ENCODE results near the gene ITGB2. TPM values are rescaled to one million over a fixed set of nuclear protein-coding genes. Genes with fewer than 3 reads are reported as not detected.

ITGB2 gene
- polyA plus RNA-seq, 3 donors, result 8.8 to 13.0 (median 10.5) TPM

GRCh38 chr21:44946254-44947041, 25.7 kb upstream of the ITGB2 start:
- DNase-seq (ENCODE audit: extremely low read depth in 1 of 11, low read depth in 9 of 11, low spot score in 4 of 11), result no peak

GRCh38 chr21:44944596-44944995, 23.9 kb upstream of the ITGB2 start:
- DNase-seq (ENCODE audit: extremely low read depth in 1 of 11, low read depth in 9 of 11, low spot score in 4 of 11), result no peak

- no peak for DNase-seq (ENCODE audit: extremely low read depth in 1 of 11, low read depth in 9 of 11, low spot score in 4 of 11)
These were observed 23.2 kb upstream of the ITGB2 start for GRCh38 chr21:44943686-44944550.

- DNase-seq (ENCODE audit: extremely low read depth in 1 of 11, low read depth in 9 of 11, low spot score in 4 of 11), result no peak
These were observed 22.4 kb upstream of the ITGB2 start for GRCh38 chr21:44943005-44943685.

GRCh38 chr21:44942566-44942965, 21.9 kb upstream of the ITGB2 start:
- DNase-seq (ENCODE audit: extremely low read depth in 1 of 11, low read depth in 9 of 11, low spot score in 4 of 11), result no peak

- no peak for DNase-seq (ENCODE audit: extremely low read depth in 1 of 11, low read depth in 9 of 11, low spot score in 4 of 11)
These were observed 20.9 kb upstream of the ITGB2 start for GRCh38 chr21:44941567-44941966.

- DNase-seq (ENCODE audit: extremely low read depth in 1 of 11, low read depth in 9 of 11, low spot score in 4 of 11), result no peak
These were observed 19.5 kb upstream of the ITGB2 start for GRCh38 chr21:44940116-44940631.

GRCh38 chr21:44939532-44940115, 18.9 kb upstream of the ITGB2 start, which contains the start of gene SLX9:
SLX9 (plus strand) TSS chr21:44940029; CDS start chr21:44940058, 29 bp downstream.
- DNase-seq (ENCODE audit: extremely low read depth in 1 of 11, low read depth in 9 of 11, low spot score in 4 of 11), result peak; percentile 48 to 77 (median 68)

- no peak for DNase-seq (ENCODE audit: extremely low read depth in 1 of 11, low read depth in 9 of 11, low spot score in 4 of 11)
These were observed 18.3 kb upstream of the ITGB2 start for GRCh38 chr21:44938772-44939531.

GRCh38 chr21:44935533-44935927, 14.8 kb upstream of the ITGB2 start:
- no peak for DNase-seq (ENCODE audit: extremely low read depth in 1 of 11, low read depth in 9 of 11, low spot score in 4 of 11)

- DNase-seq (ENCODE audit: extremely low read depth in 1 of 11, low read depth in 9 of 11, low spot score in 4 of 11), result no peak
These were observed 14.3 kb upstream of the ITGB2 start for GRCh38 chr21:44934797-44935532.

GRCh38 chr21:44934276-44934675, 13.6 kb upstream of the ITGB2 start:
- no peak for DNase-seq (ENCODE audit: extremely low read depth in 1 of 11, low read depth in 9 of 11, low spot score in 4 of 11)

- no peak for DNase-seq (ENCODE audit: extremely low read depth in 1 of 11, low read depth in 9 of 11, low spot score in 4 of 11)
These were observed 13.2 kb upstream of the ITGB2 start for GRCh38 chr21:44933918-44934260.

- no peak for DNase-seq (ENCODE audit: extremely low read depth in 1 of 11, low read depth in 9 of 11, low spot score in 4 of 11)
These were observed 12.7 kb upstream of the ITGB2 start for GRCh38 chr21:44933199-44933917.

- no peak for DNase-seq (ENCODE audit: extremely low read depth in 1 of 11, low read depth in 9 of 11, low spot score in 4 of 11)
These were observed 11.9 kb upstream of the ITGB2 start for GRCh38 chr21:44932408-44933181.
